Central memory CD8-positive, alpha-beta T cell (primary cell): ENCODE results near the gene CEP89.

Source experiments
- ATAC-seq: fragments of 150-1000 bp; cut with Tn5 transposase; replicated peaks from 2 replicates; pipeline ENCODE4 v1.10.0; 2022; ENCODE audit warnings: mild to moderate bottlenecking, moderate FRiP score, moderate number of reproducible peaks; ENCODE audit not compliant: poor library complexity, severe bottlenecking; ENCODE audit errors: extremely low read depth
- DNase-seq, 2 donors: peaks; one replicate each; pipeline ENCODE4 v3.0.0; 2021; ENCODE audit warnings: low spot score in 2 of 2
- H3K27ac Mint-ChIP-seq: one replicate; pipeline ENCODE4 v1.8.0; 2022; ENCODE audit warnings: low read depth, mild to moderate bottlenecking, moderate library complexity, mixed read lengths
- H3K27me3 Mint-ChIP-seq: one replicate; pipeline ENCODE4 v1.8.0; 2022; ENCODE audit warnings: mixed read lengths
- H3K36me3 Mint-ChIP-seq: one replicate; pipeline ENCODE4 v1.8.0; 2022; ENCODE audit warnings: mild to moderate bottlenecking, moderate library complexity, mixed read lengths; ENCODE audit not compliant: insufficient read depth
- H3K4me1 Mint-ChIP-seq: one replicate; pipeline ENCODE4 v1.8.0; 2022; ENCODE audit warnings: mixed read lengths
- H3K4me3 Mint-ChIP-seq: one replicate; pipeline ENCODE4 v1.8.0; 2022; ENCODE audit warnings: mild to moderate bottlenecking, moderate library complexity, mixed read lengths
- H3K9me3 Mint-ChIP-seq: one replicate; pipeline ENCODE4 v1.8.0; 2022; ENCODE audit warnings: mixed read lengths

CEP89 gene

DNA sequence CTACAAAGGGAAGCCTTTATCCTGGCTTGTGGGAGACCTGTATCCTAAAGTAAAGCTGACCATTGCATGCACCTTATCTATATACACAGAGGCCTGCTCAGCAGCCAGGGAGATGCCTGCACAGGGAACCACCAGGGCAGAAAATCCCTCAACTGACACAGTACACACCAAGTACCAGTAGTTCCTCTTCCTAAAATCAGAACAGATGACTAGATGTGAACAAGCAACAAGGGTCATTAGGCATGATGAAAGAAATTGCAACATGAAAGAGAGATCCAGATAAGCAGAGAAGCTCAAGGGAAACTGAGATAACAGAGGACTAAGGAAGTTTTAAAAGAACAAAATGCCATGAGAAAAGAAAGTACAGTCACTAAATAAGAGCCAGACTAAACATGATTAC is 62.5 kb downstream of the CEP89 start:
- DNase-seq (no peak), ATAC-seq (no peak)
- Mint-ChIP-seq H3K4me1 (no peaks in the 10 kb centered on the region), H3K27me3 (no peaks in the 10 kb centered on the region), H3K9me3 (no peaks in the 10 kb centered on the region), H3K4me3 (no peak overlapping the region), H3K36me3 (peaks cover 4% of the 10 kb centered on the region), H3K27ac (no peak overlapping the region)

GRCh38 chr19:32908641-32909190 is 63.0 kb downstream of the CEP89 start:
- H3K9me3 Mint-ChIP-seq: no peaks in the 10 kb centered on the region
- H3K36me3 Mint-ChIP-seq: peaks cover 4% of the 10 kb centered on the region
- no peaks in the 10 kb centered on the region for H3K4me1 Mint-ChIP-seq
- no peak for DNase-seq
- peak overlapping the region; percentile 3 for H3K27ac Mint-ChIP-seq
- H3K27me3 Mint-ChIP-seq: no peaks in the 10 kb centered on the region
- H3K4me3 Mint-ChIP-seq: no peak overlapping the region
- ATAC-seq: no peak

DNA sequence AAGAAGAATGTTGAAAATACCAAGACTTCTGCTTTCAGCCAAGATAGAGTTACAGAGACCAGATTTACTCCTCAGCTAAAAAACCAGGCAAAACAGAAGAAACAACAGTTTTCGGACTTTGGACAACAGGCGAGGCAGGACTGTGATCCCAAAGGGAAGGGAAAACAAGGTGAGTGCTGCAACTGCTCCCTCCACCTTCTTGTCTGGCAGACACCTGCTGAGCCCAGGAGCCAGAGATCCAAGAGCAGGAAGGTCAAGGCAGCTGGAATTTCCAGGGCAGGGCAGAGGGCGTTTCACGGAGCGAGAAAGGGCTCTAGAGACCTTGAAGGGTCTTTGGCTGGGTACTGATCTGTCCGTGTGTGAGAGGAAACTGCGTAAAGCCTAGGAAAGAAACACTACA is 69.3 kb downstream of the CEP89 start:
- Mint-ChIP-seq H3K4me1 (no peaks in the 10 kb centered on the region), H3K27ac (no peak overlapping the region), H3K36me3 (peaks cover 7% of the 10 kb centered on the region), H3K4me3 (no peak overlapping the region), H3K9me3 (no peaks in the 10 kb centered on the region), H3K27me3 (no peaks in the 10 kb centered on the region)
- no peak for ATAC-seq
- DNase-seq: no peak

GRCh38 chr19:32901504-32902161 is 70.1 kb downstream of the CEP89 start:
- H3K36me3 Mint-ChIP-seq: peaks cover 7% of the 10 kb centered on the region
- H3K4me1 Mint-ChIP-seq: peaks cover 7% of the 10 kb centered on the region
- no peak overlapping the region for H3K27ac Mint-ChIP-seq
- DNase-seq (no peak), ATAC-seq (no peak)
- H3K4me3 Mint-ChIP-seq: no peak overlapping the region
- no peaks in the 10 kb centered on the region for H3K27me3 Mint-ChIP-seq
- H3K9me3 Mint-ChIP-seq: no peaks in the 10 kb centered on the region

GRCh38 chr19:32896516-32897214 is 75.1 kb downstream of the CEP89 start:
- peaks cover 4% of the 10 kb centered on the region for H3K36me3 Mint-ChIP-seq
- H3K4me3 Mint-ChIP-seq: no peak overlapping the region
- no peak overlapping the region for H3K27ac Mint-ChIP-seq
- H3K4me1 Mint-ChIP-seq: peaks cover 10% of the 10 kb centered on the region
- peaks cover 18% of the 10 kb centered on the region for H3K9me3 Mint-ChIP-seq
- no peak for ATAC-seq
- H3K27me3 Mint-ChIP-seq: no peaks in the 10 kb centered on the region
- no peak for DNase-seq

DNA sequence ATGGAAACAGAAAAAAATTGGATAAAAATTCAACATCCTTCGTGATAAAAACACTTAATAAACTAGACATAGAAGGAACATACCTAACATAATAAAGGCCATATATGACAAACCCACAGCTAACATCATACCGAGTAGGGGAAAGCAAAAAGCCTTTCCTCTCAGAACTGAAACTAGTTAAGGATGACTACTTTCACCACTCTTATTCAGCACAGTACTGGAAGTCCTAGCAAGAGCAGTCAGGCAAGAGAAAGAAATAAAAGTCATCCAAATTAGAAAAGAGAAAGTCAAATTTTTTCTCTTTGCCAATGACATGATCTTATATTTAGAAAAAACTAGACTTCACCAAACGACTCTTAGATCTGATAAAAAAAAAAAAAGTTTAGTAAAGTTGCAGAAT is 76.4 kb downstream of the CEP89 start:
- Mint-ChIP-seq H3K27me3 (no peaks in the 10 kb centered on the region), H3K4me3 (no peak overlapping the region), H3K4me1 (peaks cover 10% of the 10 kb centered on the region), H3K9me3 (peaks cover 25% of the 10 kb centered on the region), H3K36me3 (peaks cover 3% of the 10 kb centered on the region), H3K27ac (no peak overlapping the region)
- DNase-seq (no peak), ATAC-seq (no peak)

DNA sequence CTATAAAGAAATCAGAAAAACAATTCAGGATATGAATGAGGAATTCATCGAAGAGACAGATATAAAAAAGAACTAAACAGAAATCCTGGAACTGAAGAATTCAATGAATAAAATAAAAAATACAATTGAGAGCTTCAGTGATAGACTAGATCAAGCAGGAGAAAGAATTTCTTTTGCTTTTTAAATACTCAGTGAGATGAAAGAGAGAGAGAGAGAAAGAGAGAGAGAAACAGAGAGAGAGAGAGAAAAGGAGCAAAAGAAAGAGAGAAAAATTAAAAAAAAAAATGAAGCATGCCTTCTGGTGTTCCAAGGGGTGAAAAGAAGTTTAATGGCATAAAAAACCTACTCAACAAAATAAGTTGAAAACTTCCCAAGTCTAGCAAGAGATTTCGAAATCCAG is 80.1 kb downstream of the CEP89 start:
- H3K4me1 Mint-ChIP-seq: peaks cover 3% of the 10 kb centered on the region
- no peak overlapping the region for H3K27ac Mint-ChIP-seq
- ATAC-seq (no peak), DNase-seq (no peak)
- H3K36me3 Mint-ChIP-seq: peaks cover 2% of the 10 kb centered on the region
- H3K9me3 Mint-ChIP-seq: peaks cover 25% of the 10 kb centered on the region
- H3K27me3 Mint-ChIP-seq: no peaks in the 10 kb centered on the region
- no peak overlapping the region for H3K4me3 Mint-ChIP-seq

- Mint-ChIP-seq H3K4me3 (no peak overlapping the region), H3K27ac (no peak overlapping the region), H3K27me3 (no peaks in the 10 kb centered on the region), H3K9me3 (peaks cover 25% of the 10 kb centered on the region), H3K4me1 (no peaks in the 10 kb centered on the region), H3K36me3 (peaks cover 2% of the 10 kb centered on the region)
- no peak for DNase-seq
- ATAC-seq: no peak
Measured at GRCh38 chr19:32890841-32891240, 80.9 kb downstream of the CEP89 start.

DNA sequence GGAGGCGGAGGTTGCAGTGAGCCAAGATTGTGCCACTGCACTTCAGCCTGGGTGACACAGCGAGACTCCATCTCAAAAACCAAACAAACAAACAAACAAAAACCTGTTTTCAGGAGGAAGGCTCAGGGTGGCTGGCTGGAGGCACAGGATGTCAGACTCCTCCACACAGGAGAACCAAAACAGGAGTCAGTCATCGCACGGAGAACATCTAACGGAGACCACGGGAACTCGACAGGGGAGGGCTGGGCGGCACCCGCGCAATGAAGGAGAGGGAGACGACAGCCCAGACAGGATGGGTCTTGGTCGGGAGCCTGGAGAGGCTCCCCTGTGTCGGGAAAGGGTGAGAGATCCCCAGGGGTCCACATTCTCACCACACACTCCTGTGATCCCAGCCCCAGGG is 81.4 kb downstream of the CEP89 start:
- Mint-ChIP-seq H3K27me3 (no peaks in the 10 kb centered on the region), H3K4me3 (no peak overlapping the region), H3K27ac (no peak overlapping the region), H3K9me3 (peaks cover 25% of the 10 kb centered on the region), H3K4me1 (no peaks in the 10 kb centered on the region), H3K36me3 (peaks cover 2% of the 10 kb centered on the region)
- DNase-seq (no peak), ATAC-seq (no peak)

GRCh38 chr19:32889137-32889934 is 82.4 kb downstream of the CEP89 start:
- Mint-ChIP-seq H3K36me3 (peaks cover 2% of the 10 kb centered on the region), H3K9me3 (peaks cover 25% of the 10 kb centered on the region), H3K27ac (no peak overlapping the region), H3K4me3 (no peak overlapping the region), H3K27me3 (no peaks in the 10 kb centered on the region), H3K4me1 (no peaks in the 10 kb centered on the region)
- ATAC-seq: no peak
- DNase-seq: no peak

DNA sequence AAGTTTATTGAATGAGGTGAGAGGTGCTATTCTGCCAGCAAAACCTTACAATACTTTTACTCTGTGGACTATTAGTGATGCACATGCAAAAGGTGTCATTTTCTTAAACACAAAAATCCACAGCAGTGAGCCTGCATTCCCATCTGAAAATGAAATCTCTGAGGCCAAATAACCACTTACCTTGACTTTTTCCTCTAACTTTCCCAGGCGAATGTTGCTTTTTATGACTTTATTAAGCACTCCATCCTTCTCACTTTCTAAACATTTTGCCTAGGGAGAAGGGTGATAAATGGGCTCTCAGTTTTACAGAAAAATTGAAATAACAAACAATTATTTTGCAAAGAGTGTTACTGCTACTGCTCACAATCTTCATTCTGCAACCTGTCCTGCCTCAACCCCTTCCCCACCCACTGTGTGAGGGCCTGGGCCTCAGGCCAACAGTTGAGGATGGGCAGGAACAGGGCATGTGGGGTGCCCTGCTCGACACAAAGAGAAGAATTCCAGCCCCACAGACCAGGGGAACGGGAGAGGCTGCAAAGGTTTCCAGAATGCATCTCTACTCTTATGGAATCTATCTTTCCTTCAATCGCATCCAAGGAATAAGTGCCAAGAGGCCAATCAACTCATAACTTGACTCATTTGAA is 84.1 kb downstream of the CEP89 start:
- no peaks in the 10 kb centered on the region for H3K27me3 Mint-ChIP-seq
- H3K27ac Mint-ChIP-seq: no peak overlapping the region
- no peaks in the 10 kb centered on the region for H3K36me3 Mint-ChIP-seq
- DNase-seq (no peak), ATAC-seq (no peak)
- H3K4me1 Mint-ChIP-seq: no peaks in the 10 kb centered on the region
- H3K4me3 Mint-ChIP-seq: no peak overlapping the region
- peaks cover 12% of the 10 kb centered on the region for H3K9me3 Mint-ChIP-seq

GRCh38 chr19:32886241-32886640 is 85.5 kb downstream of the CEP89 start:
- H3K4me1 Mint-ChIP-seq: no peaks in the 10 kb centered on the region
- DNase-seq: no peak
- no peaks in the 10 kb centered on the region for H3K36me3 Mint-ChIP-seq
- no peak for ATAC-seq
- H3K9me3 Mint-ChIP-seq: peaks cover 3% of the 10 kb centered on the region
- H3K27ac Mint-ChIP-seq: no peak overlapping the region
- H3K4me3 Mint-ChIP-seq: no peak overlapping the region
- H3K27me3 Mint-ChIP-seq: no peaks in the 10 kb centered on the region
